Measurements from ENCODE around the gene OR2T3.
"Not testable (repeated sequence)": the region's sequence is repeated elsewhere in the genome, so short reads cannot be mapped to it uniquely, and the experiment has no call there.

OR2T3 gene

GRCh38 chr1:248471154-248471553 is 2.0 kb upstream of the OR2T3 start:
- DNase-seq (ENCODE audit: low spot score): no peak

GRCh38 chr1:248472111-248472510 is 1.0 kb upstream of the OR2T3 start:
- not testable (repeated sequence) for DNase-seq (ENCODE audit: low spot score)

- not testable (repeated sequence) for DNase-seq (ENCODE audit: low spot score)
Measured at GRCh38 chr1:248475660-248476059, 2.5 kb downstream of the OR2T3 start.

GRCh38 chr1:248481686-248482579 is 8.8 kb downstream of the OR2T3 start:
- DNase-seq (ENCODE audit: low spot score): not testable (repeated sequence)

- not testable (repeated sequence) for DNase-seq (ENCODE audit: low spot score)
Measured at GRCh38 chr1:248488289-248488688, 15.1 kb downstream of the OR2T3 start, which contains the start of gene OR2T5. TSS of gene OR2T5 (plus strand) at chr1:248488589. CDS start at chr1:248488589, 0 bp downstream.

- not testable (repeated sequence) for DNase-seq (ENCODE audit: low spot score)
Measured at GRCh38 chr1:248496661-248497060, 23.5 kb downstream of the OR2T3 start.

GRCh38 chr1:248500305-248501035 is 27.3 kb downstream of the OR2T3 start:
- not testable (repeated sequence) for DNase-seq (ENCODE audit: low spot score)

- DNase-seq (ENCODE audit: low spot score): not testable (repeated sequence)
Measured at GRCh38 chr1:248507773-248508172, 34.6 kb downstream of the OR2T3 start, which contains the start of gene OR2G6. TSS of gene OR2G6 (plus strand) at chr1:248508073. CDS start at chr1:248521647, 13,574 bp downstream.

GRCh38 chr1:248510217-248510616 is 37.1 kb downstream of the OR2T3 start:
- not testable (repeated sequence) for DNase-seq (ENCODE audit: low spot score)

- DNase-seq (ENCODE audit: low spot score): no peak
Measured at GRCh38 chr1:248521856-248522255, 48.7 kb downstream of the OR2T3 start.
